ENCODE data around the gene ALDH3A2.

ALDH3A2 gene

GRCh38 chr17:19618015-19618414 lies 30.5 kb upstream of the ALDH3A2 start:
- DNase-seq = no peak
- no peaks in the 10 kb centered on the region for H3K36me3 ChIP-seq
- no peak overlapping the region for H3K4me3 ChIP-seq (ENCODE audit: low read depth, low read length)
- H3K27ac ChIP-seq = no peak overlapping the region
- H3K9me3 ChIP-seq (ENCODE audit: severe bottlenecking) = peaks cover 11% of the 10 kb centered on the region
- H3K27me3 ChIP-seq (ENCODE audit: insufficient read depth, low read depth, severe bottlenecking) = no peaks in the 10 kb centered on the region
- TF ChIP-seq, protein P1, sequence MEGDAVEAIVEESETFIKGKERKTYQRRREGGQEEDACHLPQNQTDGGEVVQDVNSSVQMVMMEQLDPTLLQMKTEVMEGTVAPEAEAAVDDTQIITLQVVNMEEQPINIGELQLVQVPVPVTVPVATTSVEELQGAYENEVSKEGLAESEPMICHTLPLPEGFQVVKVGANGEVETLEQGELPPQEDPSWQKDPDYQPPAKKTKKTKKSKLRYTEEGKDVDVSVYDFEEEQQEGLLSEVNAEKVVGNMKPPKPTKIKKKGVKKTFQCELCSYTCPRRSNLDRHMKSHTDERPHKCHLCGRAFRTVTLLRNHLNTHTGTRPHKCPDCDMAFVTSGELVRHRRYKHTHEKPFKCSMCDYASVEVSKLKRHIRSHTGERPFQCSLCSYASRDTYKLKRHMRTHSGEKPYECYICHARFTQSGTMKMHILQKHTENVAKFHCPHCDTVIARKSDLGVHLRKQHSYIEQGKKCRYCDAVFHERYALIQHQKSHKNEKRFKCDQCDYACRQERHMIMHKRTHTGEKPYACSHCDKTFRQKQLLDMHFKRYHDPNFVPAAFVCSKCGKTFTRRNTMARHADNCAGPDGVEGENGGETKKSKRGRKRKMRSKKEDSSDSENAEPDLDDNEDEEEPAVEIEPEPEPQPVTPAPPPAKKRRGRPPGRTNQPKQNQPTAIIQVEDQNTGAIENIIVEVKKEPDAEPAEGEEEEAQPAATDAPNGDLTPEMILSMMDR (IDR thresholded peaks at IDR 0.05; ENCODE audit: low read depth, low read length) = no peak

- peaks cover 11% of the 10 kb centered on the region for H3K9me3 ChIP-seq (ENCODE audit: severe bottlenecking)
- H3K36me3 ChIP-seq = no peaks in the 10 kb centered on the region
- no peaks in the 10 kb centered on the region for H3K27me3 ChIP-seq (ENCODE audit: insufficient read depth, low read depth, severe bottlenecking)
- no peak for DNase-seq
- H3K27ac ChIP-seq = no peak overlapping the region
- TF ChIP-seq, protein P1 (IDR thresholded peaks at IDR 0.05; ENCODE audit: low read depth, low read length) = no peak
- H3K4me3 ChIP-seq (ENCODE audit: low read depth, low read length) = no peak overlapping the region
Measured at GRCh38 chr17:19619705-19620325, 28.7 kb upstream of the ALDH3A2 start.

DNA sequence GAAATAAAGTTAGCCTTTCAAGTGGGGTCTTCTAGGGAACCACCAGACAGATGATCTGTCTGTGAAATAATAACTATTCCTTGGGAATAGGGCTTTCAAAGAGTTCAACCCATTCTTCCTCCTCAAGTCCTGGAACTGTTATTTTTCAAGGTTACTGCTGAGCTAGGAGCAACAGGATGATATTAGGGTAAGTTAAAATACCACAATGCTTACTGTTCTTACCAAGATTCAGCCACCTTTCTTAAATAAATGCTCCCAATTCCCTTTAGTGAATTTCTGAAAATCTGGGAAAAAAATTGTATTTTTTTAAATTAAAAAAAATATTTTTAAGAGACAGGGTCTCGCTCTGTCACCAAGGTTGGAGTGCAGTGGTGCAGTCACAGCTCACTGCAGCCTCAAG lies 26.9 kb upstream of the ALDH3A2 start:
- TF ChIP-seq, protein P1 (IDR thresholded peaks at IDR 0.05; ENCODE audit: low read depth, low read length) = no peak
- DNase-seq = no peak
- H3K9me3 ChIP-seq (ENCODE audit: severe bottlenecking) = peaks cover 11% of the 10 kb centered on the region

GRCh38 chr17:19626079-19626478 lies 22.5 kb upstream of the ALDH3A2 start:
- no peaks in the 10 kb centered on the region for H3K9me3 ChIP-seq (ENCODE audit: severe bottlenecking)
- H3K27ac ChIP-seq = no peak overlapping the region
- H3K27me3 ChIP-seq (ENCODE audit: insufficient read depth, low read depth, severe bottlenecking) = no peaks in the 10 kb centered on the region
- DNase-seq = no peak
- TF ChIP-seq, protein P1 (IDR thresholded peaks at IDR 0.05; ENCODE audit: low read depth, low read length) = no peak
- no peak overlapping the region for H3K4me3 ChIP-seq (ENCODE audit: low read depth, low read length)
- no peaks in the 10 kb centered on the region for H3K36me3 ChIP-seq

More for the DNA sequence above, 26.9 kb upstream of the ALDH3A2 start:
- no peak overlapping the region for H3K4me3 ChIP-seq (ENCODE audit: low read depth, low read length)
- no peaks in the 10 kb centered on the region for H3K27me3 ChIP-seq (ENCODE audit: insufficient read depth, low read depth, severe bottlenecking)
- H3K36me3 ChIP-seq = no peaks in the 10 kb centered on the region
- H3K27ac ChIP-seq = no peak overlapping the region

- H3K27me3 ChIP-seq (ENCODE audit: insufficient read depth, low read depth, severe bottlenecking) = no peaks in the 10 kb centered on the region
Measured at GRCh38 chr17:19629449-19629848, 19.1 kb upstream of the ALDH3A2 start.

More at GRCh38 chr17:19629449-19629848, 19.1 kb upstream of the ALDH3A2 start:
- H3K9me3 ChIP-seq (ENCODE audit: severe bottlenecking) = no peaks in the 10 kb centered on the region
- H3K27ac ChIP-seq = no peak overlapping the region
- DNase-seq = no peak
- no peaks in the 10 kb centered on the region for H3K36me3 ChIP-seq
- TF ChIP-seq, protein P1 (IDR thresholded peaks at IDR 0.05; ENCODE audit: low read depth, low read length) = no peak
- no peak overlapping the region for H3K4me3 ChIP-seq (ENCODE audit: low read depth, low read length)
